ENCODE measurements around the gene NRP1.

NRP1 gene

GRCh38 chr10:33365871-33366411, 31.5 kb upstream of the NRP1 start:
- ChIA-PET CTCF (interaction anchor here (0.5 kb wide), 1 partner anchor 1727 kb away, joined by 3 read pairs; no protein-coding TSS in a partner anchor), POLR2A (no interaction called here)
- no peak for TF ChIP-seq CTCF (IDR thresholded peaks at IDR 0.05; ENCODE audit: control extremely low read depth, extremely low read depth, low read depth, missing control alignments)
- DNase-seq (ENCODE audit: extremely low spot score) = no peak

- no peak for TF ChIP-seq CTCF (IDR thresholded peaks at IDR 0.05; ENCODE audit: control extremely low read depth, extremely low read depth, low read depth, missing control alignments)
- POLR2A ChIA-PET = no interaction called here
- CTCF ChIA-PET = interaction anchor here (0.5 kb wide), 1 partner anchor 1728 kb away, joined by 3 read pairs; no protein-coding TSS in a partner anchor
- DNase-seq (ENCODE audit: extremely low spot score) = no peak
Measured at GRCh38 chr10:33365301-33365700, 30.8 kb upstream of the NRP1 start.

DNA sequence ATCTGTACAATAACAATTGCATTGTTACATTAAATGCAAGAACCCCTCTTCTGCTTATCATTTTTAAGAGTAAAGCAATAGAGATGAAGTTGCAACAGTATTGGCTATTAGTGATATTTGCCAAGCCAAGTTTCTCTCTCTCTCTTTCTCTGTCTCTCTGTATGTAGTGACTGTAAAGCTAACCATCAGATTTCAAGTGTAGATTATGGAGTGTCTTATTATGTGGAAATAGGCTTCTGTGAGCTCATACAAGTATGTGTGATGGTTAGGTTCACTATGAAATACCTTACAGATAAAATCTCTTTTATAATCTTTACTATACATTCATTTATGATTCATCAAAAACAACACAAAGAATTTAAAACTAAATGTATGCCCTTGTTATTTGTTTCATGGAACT, 28.6 kb upstream of the NRP1 start:
- no peak for TF ChIP-seq CTCF (IDR thresholded peaks at IDR 0.05; ENCODE audit: control extremely low read depth, extremely low read depth, low read depth, missing control alignments)
- DNase-seq (ENCODE audit: extremely low spot score) = no peak
- POLR2A ChIA-PET = no interaction called here
- CTCF ChIA-PET = no interaction called here

DNA sequence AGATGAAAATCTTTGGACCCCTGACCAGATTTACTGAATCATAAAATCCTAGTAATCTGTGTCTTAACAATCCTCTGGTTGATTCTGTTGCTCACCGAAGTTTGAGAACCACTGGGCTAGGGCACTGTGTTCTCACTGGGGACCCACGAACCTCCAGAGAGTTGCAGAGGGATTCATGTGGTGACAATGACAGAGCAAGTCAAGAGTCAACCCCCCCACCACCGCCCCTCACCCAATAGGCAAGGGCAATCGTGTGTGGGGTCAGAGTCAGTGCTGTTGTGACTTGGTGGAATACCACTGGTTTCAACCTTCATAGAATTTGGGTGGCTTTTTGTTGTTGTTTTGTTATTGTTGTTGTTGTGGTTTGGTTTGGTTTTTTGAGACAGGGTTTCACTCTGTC, 23.5 kb upstream of the NRP1 start:
- no peak for DNase-seq (ENCODE audit: extremely low spot score)
- ChIA-PET CTCF (interaction anchor here (2.2 kb wide), 1 partner anchor 10 kb away, joined by 6 read pairs; no protein-coding TSS in a partner anchor), POLR2A (no interaction called here)
- TF ChIP-seq CTCF (IDR thresholded peaks at IDR 0.05; ENCODE audit: control extremely low read depth, extremely low read depth, low read depth, missing control alignments) = no peak

DNA sequence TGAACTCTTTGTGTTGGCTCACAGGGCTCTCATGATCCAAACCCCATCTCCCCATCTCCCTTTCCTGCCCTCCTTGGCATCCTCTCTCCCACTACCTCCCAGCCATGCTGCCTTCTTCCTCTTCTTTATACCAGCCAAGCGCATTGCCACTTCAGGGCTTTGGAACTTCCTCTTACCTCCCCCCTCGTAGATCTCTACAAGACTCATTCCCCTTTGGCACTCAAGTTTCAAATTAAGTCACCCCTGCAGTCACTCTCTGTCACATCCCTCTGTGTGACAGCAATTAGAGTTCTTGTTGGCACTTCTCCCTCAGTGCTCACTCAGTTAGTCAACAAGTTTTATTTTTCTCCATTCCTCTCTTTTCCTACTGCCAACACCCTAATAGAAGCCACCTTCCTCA, 20.8 kb upstream of the NRP1 start:
- ChIA-PET CTCF (interaction anchor here (1.5 kb wide), 1 partner anchor 13 kb away, joined by 4 read pairs; no protein-coding TSS in a partner anchor), POLR2A (no interaction called here)
- TF ChIP-seq CTCF (IDR thresholded peaks at IDR 0.05; ENCODE audit: control extremely low read depth, extremely low read depth, low read depth, missing control alignments) = no peak
- no peak for DNase-seq (ENCODE audit: extremely low spot score)

GRCh38 chr10:33353853-33354252, 19.4 kb upstream of the NRP1 start:
- CTCF ChIA-PET = interaction anchor here (1.5 kb wide), 1 partner anchor 12 kb away, joined by 4 read pairs; no protein-coding TSS in a partner anchor
- no peak for DNase-seq (ENCODE audit: extremely low spot score)
- POLR2A ChIA-PET = no interaction called here
- no peak for TF ChIP-seq CTCF (IDR thresholded peaks at IDR 0.05; ENCODE audit: control extremely low read depth, extremely low read depth, low read depth, missing control alignments)

Measured in GM10248 (cell line).